Testis (tissue), 3 donors: ENCODE measurements around the gene CYP4F8. TPM values are rescaled to one million over a fixed set of nuclear protein-coding genes. Genes with fewer than 3 reads are reported as not detected.
"Not testable (repeated sequence)": the region's sequence is repeated elsewhere in the genome, so short reads cannot be mapped to it uniquely, and the experiment has no call there.

Experiments
- DNase-seq: peaks from one replicate; pipeline ENCODE4 v3.0.0-alpha.2; 2019
- H3K27ac ChIP-seq, 2 donors: fragments of 200-600 bp; sonication (generic); one replicate each; pipeline ENCODE4 v1.5.1; 2019
- H3K27me3 ChIP-seq: fragments of 200-600 bp; sonication (generic); one replicate; pipeline ENCODE4 v1.5.1; 2019
- H3K36me3 ChIP-seq: fragments of 200-600 bp; sonication (generic); one replicate; pipeline ENCODE4 v1.5.1; 2017; ENCODE audit warnings: low read depth; ENCODE audit errors: missing control alignments
- H3K4me1 ChIP-seq: fragments of 200-600 bp; sonication (generic); one replicate; pipeline ENCODE4 v1.5.1; 2019
- H3K4me3 ChIP-seq, 2 donors: fragments of 200-600 bp; sonication (generic); one replicate each; pipeline ENCODE4 v1.5.1; 2017 to 2019
- H3K9me3 ChIP-seq: fragments of 200-600 bp; sonication (generic); one replicate; pipeline ENCODE4 v1.5.1; 2017
- POLR2A ChIP-seq: fragments of 450-650 bp; IDR thresholded peaks from one replicate; pipeline ENCODE4 v1.6.1; 2017; ENCODE audit warnings: antibody characterized with exemption, mild to moderate bottlenecking, moderate library complexity
- WGBS, 2 donors: methylation state at CpG; one replicate each; pipeline ENCODE4 v1.1.5; 2018; 5-methylcytosine and 5-hydroxymethylcytosine counted together
- intact Hi-C: fragments of 100-400 bp; cut with DNase I; formaldehyde crosslinking; loops from one replicate; pipeline ENCODE4 v1.15.1; 2023; ENCODE audit warnings: low total_unique reads
- polyA plus RNA-seq: library from polyadenylated mRNA; stranded (reverse); fragments of 350-450 nt; fragmentation: Illumina TruSeq; extraction: RNeasy Lipid Tissue Mini Kit (QIAGEN cat#74804); gene quantifications from one replicate; pipeline ENCODE4 v1.2.3, GENCODE V29; 2014; ENCODE audit warnings: low read depth, low replicate concordance; ENCODE audit not compliant: insufficient read depth
- total RNA-seq, 2 donors: library from RNA; depleted of rRNA; stranded (reverse); fragments of >200 nt; gene quantifications; one replicate each; pipeline ENCODE4 v1.2.3, GENCODE V29; 2016
- TF ChIP-seq, protein P1 (sequence below), 3 experiments: fragments of 450-650 bp in 2 of 3; fragments of 200-600 bp in 1 of 3; sonication (generic) in 1 of 3; IDR thresholded peaks; one replicate each; pipeline ENCODE4 v1.5.1; 2016 to 2019; ENCODE audit warnings: antibody characterized with exemption in 3 of 3, mild to moderate bottlenecking in 2 of 3, moderate library complexity in 1 of 3

Gene CYP4F8
- total and polyA plus RNA-seq, 3 donors from 2014 or later = 0.17 to 0.71 (median 0.31) TPM

DNA sequence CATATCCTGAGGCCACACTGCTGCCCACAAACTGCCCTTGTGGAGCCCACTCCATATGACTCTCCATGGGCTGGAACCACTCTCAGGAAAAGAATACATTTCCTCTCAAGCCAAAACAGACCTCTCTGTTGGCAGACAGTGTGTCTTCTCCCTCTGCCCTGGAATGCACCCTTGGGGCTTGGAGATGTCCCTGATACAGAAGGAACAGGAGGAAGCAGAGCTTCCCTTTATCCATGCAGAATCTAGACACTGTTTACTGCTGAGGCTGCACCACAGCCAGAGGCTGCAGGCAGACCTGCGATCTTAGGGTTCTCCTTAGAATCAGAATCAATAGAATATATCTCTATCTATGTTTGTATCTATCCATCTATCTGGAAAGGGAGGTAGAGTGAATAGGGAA lies 26.8 kb upstream of the CYP4F8 start:
- H3K27ac ChIP-seq = no peak overlapping the region
- no peaks in the 10 kb centered on the region for H3K4me1 ChIP-seq
- no peak overlapping the region for H3K4me3 ChIP-seq
- 57 to 63% methylated on average over 1 of the region's 1 CpG for WGBS, 2 donors
- intact Hi-C loops = no loop called here
- H3K27me3 ChIP-seq = no peaks in the 10 kb centered on the region
- no peaks in the 10 kb centered on the region for H3K36me3 ChIP-seq
- H3K9me3 ChIP-seq = no peaks in the 10 kb centered on the region
- DNase-seq = no peak
- TF ChIP-seq POLR2A = no peak
- TF ChIP-seq, protein P1, sequence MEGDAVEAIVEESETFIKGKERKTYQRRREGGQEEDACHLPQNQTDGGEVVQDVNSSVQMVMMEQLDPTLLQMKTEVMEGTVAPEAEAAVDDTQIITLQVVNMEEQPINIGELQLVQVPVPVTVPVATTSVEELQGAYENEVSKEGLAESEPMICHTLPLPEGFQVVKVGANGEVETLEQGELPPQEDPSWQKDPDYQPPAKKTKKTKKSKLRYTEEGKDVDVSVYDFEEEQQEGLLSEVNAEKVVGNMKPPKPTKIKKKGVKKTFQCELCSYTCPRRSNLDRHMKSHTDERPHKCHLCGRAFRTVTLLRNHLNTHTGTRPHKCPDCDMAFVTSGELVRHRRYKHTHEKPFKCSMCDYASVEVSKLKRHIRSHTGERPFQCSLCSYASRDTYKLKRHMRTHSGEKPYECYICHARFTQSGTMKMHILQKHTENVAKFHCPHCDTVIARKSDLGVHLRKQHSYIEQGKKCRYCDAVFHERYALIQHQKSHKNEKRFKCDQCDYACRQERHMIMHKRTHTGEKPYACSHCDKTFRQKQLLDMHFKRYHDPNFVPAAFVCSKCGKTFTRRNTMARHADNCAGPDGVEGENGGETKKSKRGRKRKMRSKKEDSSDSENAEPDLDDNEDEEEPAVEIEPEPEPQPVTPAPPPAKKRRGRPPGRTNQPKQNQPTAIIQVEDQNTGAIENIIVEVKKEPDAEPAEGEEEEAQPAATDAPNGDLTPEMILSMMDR (IDR thresholded peaks at IDR 0.05) = no peak

DNA sequence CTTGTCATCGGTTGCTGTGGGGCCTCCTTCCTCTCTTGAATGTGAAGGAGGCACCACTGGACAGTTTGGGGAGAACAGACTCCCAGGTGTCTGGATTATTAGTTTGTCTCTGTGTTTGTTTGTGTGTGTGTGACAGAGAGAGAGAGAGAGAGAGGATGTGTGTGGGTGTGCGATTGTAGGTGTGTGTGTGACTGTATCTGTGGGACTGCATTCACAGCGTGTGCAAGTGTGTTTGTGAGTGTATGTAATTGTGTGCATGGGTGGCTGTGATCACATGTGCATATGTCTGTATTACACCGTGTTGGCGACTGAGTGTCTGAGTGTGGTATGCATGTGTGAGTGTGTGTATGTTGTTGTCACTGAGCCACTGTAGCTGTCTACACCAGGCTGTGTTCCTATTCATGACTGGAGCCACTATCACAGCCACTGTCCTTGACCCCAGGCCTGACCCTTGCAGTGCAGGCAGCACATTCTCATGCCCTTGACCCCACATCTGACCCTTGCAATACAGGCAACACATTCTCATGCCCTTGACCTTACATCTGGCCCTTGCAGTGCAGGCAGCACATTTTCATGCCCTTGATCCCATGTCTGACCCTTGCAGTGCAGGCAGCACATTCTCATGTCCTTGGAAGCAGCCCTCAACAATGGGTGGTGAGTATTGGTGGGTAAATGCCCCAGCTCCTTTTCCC lies 25.1 kb upstream of the CYP4F8 start:
- DNase-seq = no peak
- intact Hi-C loops = no loop called here
- TF ChIP-seq, protein P1 (IDR thresholded peaks at IDR 0.05) = no peak
- no peak for TF ChIP-seq POLR2A
- Histone ChIP-seq H3K36me3 (no peaks in the 10 kb centered on the region), H3K4me3 (no peak overlapping the region), H3K9me3 (no peaks in the 10 kb centered on the region), H3K4me1 (no peaks in the 10 kb centered on the region), H3K27me3 (no peaks in the 10 kb centered on the region), H3K27ac (no peak overlapping the region)
- WGBS, 2 donors = 79 to 82% methylated on average over 5 of the region's 5 CpGs

DNA sequence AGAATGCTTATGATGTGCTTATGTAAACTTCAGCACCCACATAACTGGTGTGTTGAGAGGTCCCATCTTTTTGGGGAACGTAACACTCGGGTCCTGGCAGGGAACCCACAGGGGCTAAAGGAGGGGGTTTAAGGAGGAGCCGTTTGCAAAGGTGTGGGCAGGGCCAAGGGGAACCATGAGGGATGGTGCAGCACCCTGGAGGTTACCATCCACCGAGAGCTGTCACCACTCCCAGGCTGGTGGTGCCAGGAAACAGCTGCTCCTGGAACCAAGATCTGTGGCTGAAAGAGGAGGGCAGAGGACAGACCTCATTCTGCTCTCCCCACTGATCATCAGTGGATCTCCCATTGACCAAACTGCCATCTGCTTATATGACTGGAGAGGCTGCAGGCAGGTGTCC lies 23.2 kb upstream of the CYP4F8 start:
- Histone ChIP-seq H3K27ac (no peak overlapping the region), H3K4me3 (no peak overlapping the region), H3K36me3 (no peaks in the 10 kb centered on the region), H3K9me3 (no peaks in the 10 kb centered on the region), H3K27me3 (no peaks in the 10 kb centered on the region), H3K4me1 (no peaks in the 10 kb centered on the region)
- intact Hi-C loops = no loop called here
- DNase-seq = no peak
- WGBS, 2 donors = 67 to 71% methylated on average over 4 of the region's 4 CpGs
- TF ChIP-seq, protein P1 (IDR thresholded peaks at IDR 0.05) = no peak

- intact Hi-C loops, H3K4me1 ChIP-seq, DNase-seq, H3K36me3 ChIP-seq, H3K27ac ChIP-seq, H3K27me3 ChIP-seq, H3K4me3 ChIP-seq, H3K9me3 ChIP-seq: not testable (repeated sequence)
- 37 to 46% methylated on average over 5 of the region's 5 CpGs for WGBS, 2 donors
Measured at GRCh38 chr19:15592506-15592905, 22.5 kb upstream of the CYP4F8 start.

- H3K36me3 ChIP-seq, H3K27ac ChIP-seq, H3K4me3 ChIP-seq, intact Hi-C loops, H3K4me1 ChIP-seq, H3K27me3 ChIP-seq, H3K9me3 ChIP-seq, DNase-seq: not testable (repeated sequence)
- 63 to 65% methylated on average over 4 of the region's 4 CpGs for WGBS, 2 donors
Measured at GRCh38 chr19:15593766-15594165, 21.3 kb upstream of the CYP4F8 start.

DNA sequence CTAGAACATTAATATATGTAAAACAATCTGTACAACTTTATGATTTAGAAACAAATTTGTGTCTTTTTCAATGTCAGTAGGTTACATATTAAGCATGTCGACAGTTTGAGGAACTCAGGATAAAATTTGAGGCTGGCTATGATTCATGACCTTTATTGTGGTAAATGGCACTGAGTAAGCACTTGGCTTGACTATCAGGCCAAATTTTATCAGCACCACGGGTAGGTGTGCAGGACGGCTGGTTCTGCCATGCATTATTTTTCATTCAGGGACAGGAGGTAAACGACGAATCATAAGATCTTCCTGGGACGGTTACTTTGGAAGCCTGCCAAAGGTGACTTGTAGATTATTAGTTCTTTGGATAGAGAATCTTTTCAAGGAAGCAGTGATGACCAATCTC lies 19.9 kb upstream of the CYP4F8 start:
- H3K27ac ChIP-seq = no peak overlapping the region
- intact Hi-C loops = no loop called here
- 55 to 56% methylated on average over 6 of the region's 6 CpGs for WGBS, 2 donors

DNA sequence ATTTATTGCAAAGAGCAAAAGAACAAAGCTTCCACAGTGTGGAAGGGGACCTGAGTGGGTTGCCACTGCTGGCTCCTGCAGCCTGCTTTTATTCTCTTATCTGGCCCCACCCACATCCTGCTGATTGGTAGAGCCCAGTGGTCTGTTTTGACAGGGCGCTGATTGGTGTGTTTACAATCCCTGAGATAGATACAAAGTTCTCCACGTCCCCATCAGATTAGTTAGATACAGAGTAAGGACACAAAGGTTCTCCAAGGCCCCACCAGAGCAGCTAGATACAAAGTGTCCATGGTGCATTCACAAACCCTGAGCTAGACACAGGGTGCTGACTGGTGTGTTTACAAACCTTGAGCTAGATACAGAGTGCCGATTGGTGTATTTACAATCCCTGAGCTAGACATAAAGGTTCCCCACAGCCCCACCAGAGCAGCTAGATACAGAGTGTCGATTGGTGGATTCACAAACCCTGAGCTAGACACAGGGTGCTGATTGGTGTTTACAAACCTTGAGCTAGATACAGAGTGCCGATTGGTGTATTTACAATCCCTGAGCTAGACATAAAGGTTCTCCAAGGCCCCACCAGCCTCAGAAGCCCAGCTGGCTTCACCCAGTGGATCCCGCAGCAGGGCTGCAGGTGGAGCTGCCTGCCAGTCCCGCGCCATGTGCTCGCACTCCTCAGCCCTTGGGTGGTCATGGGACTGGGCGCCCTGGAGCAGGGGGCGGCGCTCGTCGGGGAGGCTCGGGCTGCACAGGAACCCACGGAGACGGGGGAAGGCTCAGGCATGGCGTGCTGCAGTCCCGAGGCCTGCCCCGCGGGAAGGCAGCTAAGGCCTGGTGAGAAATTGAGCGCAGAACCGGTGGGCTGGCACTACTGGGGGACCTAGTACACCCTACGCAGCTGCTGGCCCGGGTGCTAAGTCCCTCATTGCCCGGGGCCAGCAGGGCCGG lies 6.8 kb upstream of the CYP4F8 start:
- Histone ChIP-seq H3K27ac (peak overlapping the region in 1 of 2 donors; percentile 65), H3K4me3 (peak overlapping the region in 1 of 2 donors; percentile 23)
- H3K27me3 ChIP-seq, intact Hi-C loops, H3K4me1 ChIP-seq, H3K9me3 ChIP-seq, H3K36me3 ChIP-seq: not testable (repeated sequence)
- peak; percentile 80 for DNase-seq
- WGBS, 2 donors = 55 to 79% methylated on average over 7 to 26 of the region's 27 CpGs

More for the DNA sequence above, 19.9 kb upstream of the CYP4F8 start:
- TF ChIP-seq, protein P1 (IDR thresholded peaks at IDR 0.05) = no peak
- TF ChIP-seq POLR2A = no peak
- Histone ChIP-seq H3K9me3 (no peaks in the 10 kb centered on the region), H3K27me3 (no peaks in the 10 kb centered on the region), H3K36me3 (no peaks in the 10 kb centered on the region), H3K4me1 (no peaks in the 10 kb centered on the region), H3K4me3 (no peak overlapping the region)
- DNase-seq = no peak
